C4-2B (cell line): ENCODE measurements around the gene C9orf78.

Source experiments
- ZFX ChIP-seq: fragments of 450-650 bp; IDR thresholded peaks from 2 replicates; pipeline ENCODE4 v1.6.1; 2017
- TF ChIP-seq, protein P1 (sequence below): fragments of 450-650 bp; conservative IDR thresholded peaks from 2 replicates; pipeline ENCODE4 v1.5.1; 2017; ENCODE audit warnings: mild to moderate bottlenecking

DNA sequence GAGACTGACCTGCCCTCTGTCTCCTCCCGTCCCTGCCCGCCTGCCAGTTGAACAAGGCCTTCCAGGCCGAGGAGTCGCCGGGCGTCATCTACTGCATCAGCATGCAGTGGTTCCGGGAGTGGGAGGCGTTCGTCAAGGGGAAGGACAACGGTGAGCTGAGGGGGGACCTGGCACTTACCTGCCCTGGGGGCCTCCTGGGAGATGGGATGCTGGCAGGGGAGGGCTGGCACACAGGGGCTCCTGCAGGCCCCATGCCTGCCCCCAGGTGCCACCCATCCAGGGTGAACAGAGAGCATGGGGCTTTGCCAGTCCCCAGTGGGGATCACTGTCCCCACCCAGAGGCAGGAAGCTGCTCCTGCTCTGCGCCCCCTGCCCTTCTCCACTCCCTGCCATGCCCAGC, 43.2 kb upstream of the C9orf78 start:
- TF ChIP-seq, protein P1, sequence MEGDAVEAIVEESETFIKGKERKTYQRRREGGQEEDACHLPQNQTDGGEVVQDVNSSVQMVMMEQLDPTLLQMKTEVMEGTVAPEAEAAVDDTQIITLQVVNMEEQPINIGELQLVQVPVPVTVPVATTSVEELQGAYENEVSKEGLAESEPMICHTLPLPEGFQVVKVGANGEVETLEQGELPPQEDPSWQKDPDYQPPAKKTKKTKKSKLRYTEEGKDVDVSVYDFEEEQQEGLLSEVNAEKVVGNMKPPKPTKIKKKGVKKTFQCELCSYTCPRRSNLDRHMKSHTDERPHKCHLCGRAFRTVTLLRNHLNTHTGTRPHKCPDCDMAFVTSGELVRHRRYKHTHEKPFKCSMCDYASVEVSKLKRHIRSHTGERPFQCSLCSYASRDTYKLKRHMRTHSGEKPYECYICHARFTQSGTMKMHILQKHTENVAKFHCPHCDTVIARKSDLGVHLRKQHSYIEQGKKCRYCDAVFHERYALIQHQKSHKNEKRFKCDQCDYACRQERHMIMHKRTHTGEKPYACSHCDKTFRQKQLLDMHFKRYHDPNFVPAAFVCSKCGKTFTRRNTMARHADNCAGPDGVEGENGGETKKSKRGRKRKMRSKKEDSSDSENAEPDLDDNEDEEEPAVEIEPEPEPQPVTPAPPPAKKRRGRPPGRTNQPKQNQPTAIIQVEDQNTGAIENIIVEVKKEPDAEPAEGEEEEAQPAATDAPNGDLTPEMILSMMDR = no peak
- TF ChIP-seq ZFX = no peak
